Skeletal muscle tissue (tissue), 4 donors: ENCODE results near the gene SMG1. TPM values are rescaled to one million over a fixed set of nuclear protein-coding genes. Genes with fewer than 3 reads are reported as not detected.
"Not testable (repeated sequence)": the region's sequence is repeated elsewhere in the genome, so short reads cannot be mapped to it uniquely, and the experiment has no call there.

Experiments
- H3K27ac ChIP-seq: one replicate; pipeline ENCODE4 v1.7.0; 2013; ENCODE audit warnings: mild to moderate bottlenecking, low read depth, low read length, inconsistent platforms
- H3K27me3 ChIP-seq, 3 donors: one replicate each; pipeline ENCODE4 v1.7.0; 2013; ENCODE audit warnings: low read length in 3 of 3; ENCODE audit not compliant: control insufficient read depth in 3 of 3, insufficient read depth in 3 of 3
- H3K36me3 ChIP-seq, 3 donors: one replicate each; pipeline ENCODE4 v1.7.0; 2013; ENCODE audit warnings: low read length in 3 of 3; ENCODE audit not compliant: control insufficient read depth in 3 of 3, insufficient read depth in 3 of 3
- H3K4me1 ChIP-seq, 3 donors: one replicate each; pipeline ENCODE4 v1.7.0; 2013; ENCODE audit warnings: low read length in 3 of 3, mild to moderate bottlenecking in 3 of 3; ENCODE audit not compliant: control insufficient read depth in 3 of 3, insufficient read depth in 3 of 3
- H3K4me3 ChIP-seq, 3 donors: one replicate each; pipeline ENCODE4 v1.7.0; 2013; ENCODE audit warnings: low read length in 3 of 3
- H3K9ac ChIP-seq, 3 donors: one replicate each; pipeline ENCODE4 v1.7.0; 2013; ENCODE audit warnings: low read length in 3 of 3, mild to moderate bottlenecking in 3 of 3, moderate library complexity in 2 of 3, low read depth in 1 of 3
- H3K9me3 ChIP-seq, 3 donors: one replicate each; pipeline ENCODE4 v1.7.0; 2013; ENCODE audit warnings: low read length in 3 of 3; ENCODE audit not compliant: control insufficient read depth in 3 of 3
- total RNA-seq: library from RNA; depleted of rRNA; stranded (reverse); fragments of >200 nt; gene quantifications from one replicate; pipeline ENCODE4 v1.2.3, GENCODE V29; 2014
- donor health status: Osteomylitis.

Gene SMG1
- total RNA-seq, 1 donor from 2014 or later: 89.2 TPM

- not testable (repeated sequence) for H3K9me3 ChIP-seq, H3K27me3 ChIP-seq, H3K36me3 ChIP-seq, H3K27ac ChIP-seq, H3K4me3 ChIP-seq, H3K9ac ChIP-seq, H3K4me1 ChIP-seq
These were observed 29.8 kb upstream of the SMG1 start for GRCh38 chr16:18955874-18956580.

- Histone ChIP-seq H3K4me1 (no peaks in the 10 kb centered on the region), H3K27ac (no peak overlapping the region), H3K9me3 (no peaks in the 10 kb centered on the region), H3K27me3 (no peaks in the 10 kb centered on the region), H3K36me3 (no peaks in the 10 kb centered on the region), H3K4me3 (no peak overlapping the region), H3K9ac (no peak overlapping the region)
These were observed 27.3 kb upstream of the SMG1 start for GRCh38 chr16:18953547-18953946.

GRCh38 chr16:18950469-18951185 is 24.4 kb upstream of the SMG1 start:
- Histone ChIP-seq H3K9ac (no peak overlapping the region), H3K27ac (no peak overlapping the region), H3K4me3 (no peak overlapping the region), H3K9me3 (no peaks in the 10 kb centered on the region), H3K36me3 (no peaks in the 10 kb centered on the region), H3K4me1 (no peaks in the 10 kb centered on the region), H3K27me3 (no peaks in the 10 kb centered on the region)

GRCh38 chr16:18948372-18949020 is 22.3 kb upstream of the SMG1 start:
- no peaks in the 10 kb centered on the region for H3K36me3 ChIP-seq
- H3K9me3 ChIP-seq: no peaks in the 10 kb centered on the region
- no peaks in the 10 kb centered on the region for H3K27me3 ChIP-seq
- no peak overlapping the region for H3K4me3 ChIP-seq
- no peak overlapping the region for H3K27ac ChIP-seq
- H3K9ac ChIP-seq: no peak overlapping the region
- no peaks in the 10 kb centered on the region for H3K4me1 ChIP-seq

- no peak overlapping the region for H3K27ac ChIP-seq
- H3K27me3 ChIP-seq: no peaks in the 10 kb centered on the region
These were observed 19.0 kb upstream of the SMG1 start for GRCh38 chr16:18945233-18945632.

GRCh38 chr16:18943414-18943813 is 17.2 kb upstream of the SMG1 start:
- Histone ChIP-seq H3K9ac (no peak overlapping the region), H3K27me3 (no peaks in the 10 kb centered on the region), H3K27ac (no peak overlapping the region), H3K36me3 (no peaks in the 10 kb centered on the region), H3K4me1 (no peaks in the 10 kb centered on the region), H3K4me3 (no peak overlapping the region), H3K9me3 (no peaks in the 10 kb centered on the region)

More at GRCh38 chr16:18945233-18945632, 19.0 kb upstream of the SMG1 start:
- Histone ChIP-seq H3K9ac (no peak overlapping the region), H3K36me3 (no peaks in the 10 kb centered on the region), H3K4me3 (no peak overlapping the region), H3K9me3 (no peaks in the 10 kb centered on the region), H3K4me1 (no peaks in the 10 kb centered on the region)

GRCh38 chr16:18942061-18942460 is 15.9 kb upstream of the SMG1 start:
- Histone ChIP-seq H3K27ac (no peak overlapping the region), H3K9ac (no peak overlapping the region), H3K9me3 (no peaks in the 10 kb centered on the region), H3K4me3 (no peak overlapping the region), H3K4me1 (no peaks in the 10 kb centered on the region), H3K27me3 (no peaks in the 10 kb centered on the region), H3K36me3 (no peaks in the 10 kb centered on the region)

GRCh38 chr16:18941471-18941870 is 15.3 kb upstream of the SMG1 start:
- Histone ChIP-seq H3K27ac (no peak overlapping the region), H3K27me3 (no peaks in the 10 kb centered on the region), H3K9ac (no peak overlapping the region), H3K36me3 (no peaks in the 10 kb centered on the region), H3K9me3 (no peaks in the 10 kb centered on the region), H3K4me3 (no peak overlapping the region), H3K4me1 (no peaks in the 10 kb centered on the region)

GRCh38 chr16:18938986-18939385 is 12.8 kb upstream of the SMG1 start:
- no peaks in the 10 kb centered on the region for H3K9me3 ChIP-seq
- H3K36me3 ChIP-seq: no peaks in the 10 kb centered on the region
- no peak overlapping the region for H3K4me3 ChIP-seq
- H3K27me3 ChIP-seq: no peaks in the 10 kb centered on the region
- no peaks in the 10 kb centered on the region for H3K4me1 ChIP-seq
- H3K27ac ChIP-seq: no peak overlapping the region
- H3K9ac ChIP-seq: no peak overlapping the region

- H3K27me3 ChIP-seq: no peaks in the 10 kb centered on the region
These were observed 11.2 kb upstream of the SMG1 start for GRCh38 chr16:18937390-18937789.

More at GRCh38 chr16:18937390-18937789, 11.2 kb upstream of the SMG1 start:
- Histone ChIP-seq H3K4me3 (no peak overlapping the region), H3K27ac (no peak overlapping the region), H3K36me3 (no peaks in the 10 kb centered on the region), H3K4me1 (peaks cover 3 to 10% (median 8%) of the 10 kb centered on the region in 3 donors), H3K9ac (no peak overlapping the region), H3K9me3 (no peaks in the 10 kb centered on the region)
